Jurkat, Clone E6-1 (cell line): ENCODE measurements around the gene INTS1.

Experiments used
- DNase-seq: peaks from one replicate; pipeline ENCODE4 v3.0.0-alpha.2; 2011; ENCODE audit warnings: low read depth, low spot score
- H3K4me3 ChIP-seq: 2 replicates; pipeline ENCODE4 v1.5.1; 2011; ENCODE audit warnings: mild to moderate bottlenecking, low read length, control low read depth, moderate library complexity

Gene INTS1

DNA sequence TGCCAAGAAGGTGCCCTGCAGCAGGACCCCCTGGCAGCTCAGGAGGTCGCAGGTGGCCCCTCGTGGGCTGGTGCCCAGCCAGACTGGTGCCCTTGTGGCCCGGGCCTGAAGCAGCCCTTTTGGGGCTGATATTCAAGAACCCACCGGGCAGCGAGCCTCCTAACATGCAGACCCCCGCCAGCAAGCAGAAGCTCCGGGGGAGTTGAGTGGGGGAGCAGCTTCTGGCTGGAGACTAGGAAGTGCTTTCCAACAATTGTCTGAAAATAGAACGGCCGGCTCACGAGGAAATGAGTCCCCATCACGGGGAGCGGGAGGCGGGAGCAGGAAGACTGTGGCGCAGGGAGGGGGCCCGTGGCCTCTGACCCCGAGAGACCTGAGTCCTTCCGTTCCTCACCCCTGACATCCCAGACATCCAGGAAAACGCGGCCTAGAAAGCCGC is 9.5 kb upstream of the INTS1 start:
- no peak for DNase-seq
- no peak overlapping the region for H3K4me3 ChIP-seq

DNA sequence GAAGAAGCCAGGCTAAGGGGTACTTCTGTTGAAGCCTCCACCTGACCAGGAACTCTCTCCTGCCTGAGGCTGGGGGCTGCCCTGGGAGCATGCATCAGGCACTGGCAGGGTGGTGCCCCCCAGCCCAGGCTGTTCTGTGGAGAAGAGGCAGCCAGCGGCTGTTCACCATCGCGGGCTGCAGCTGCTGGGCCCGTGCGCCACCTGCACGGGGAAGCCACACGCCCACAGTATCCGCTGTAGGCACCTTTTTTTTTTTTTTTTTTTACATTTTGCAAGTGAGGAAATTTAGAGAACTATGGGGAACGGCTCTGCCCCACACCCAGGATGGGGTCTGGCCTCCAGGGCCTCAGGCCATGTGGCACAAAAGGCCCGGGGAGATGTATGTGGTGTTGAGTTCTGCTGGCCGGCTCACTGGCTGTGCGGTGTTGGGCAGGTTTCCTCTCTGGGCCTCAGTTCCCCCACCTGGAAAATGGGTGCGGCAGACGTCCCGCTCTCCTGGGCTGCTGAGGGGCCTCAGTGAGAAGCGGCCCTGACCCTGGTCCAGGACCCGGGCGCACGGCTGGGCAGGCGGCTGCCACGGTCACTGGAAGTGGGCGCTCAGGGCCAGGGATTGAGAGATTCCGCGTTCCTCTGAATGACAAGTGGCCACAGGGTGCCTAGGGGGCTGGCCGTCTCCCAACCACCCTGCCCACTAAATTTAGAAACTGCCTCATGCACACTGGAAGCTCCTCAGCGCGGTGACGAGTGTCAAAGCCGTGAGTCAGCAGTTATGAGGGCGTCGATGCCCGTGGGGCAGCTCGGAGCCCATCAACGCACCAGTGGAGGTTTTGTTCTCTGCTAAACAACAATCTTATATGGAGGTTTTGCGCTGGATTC is 8.8 kb upstream of the INTS1 start:
- peak; percentile 85 for DNase-seq
- H3K4me3 ChIP-seq = peak overlapping the region; percentile 32

DNA sequence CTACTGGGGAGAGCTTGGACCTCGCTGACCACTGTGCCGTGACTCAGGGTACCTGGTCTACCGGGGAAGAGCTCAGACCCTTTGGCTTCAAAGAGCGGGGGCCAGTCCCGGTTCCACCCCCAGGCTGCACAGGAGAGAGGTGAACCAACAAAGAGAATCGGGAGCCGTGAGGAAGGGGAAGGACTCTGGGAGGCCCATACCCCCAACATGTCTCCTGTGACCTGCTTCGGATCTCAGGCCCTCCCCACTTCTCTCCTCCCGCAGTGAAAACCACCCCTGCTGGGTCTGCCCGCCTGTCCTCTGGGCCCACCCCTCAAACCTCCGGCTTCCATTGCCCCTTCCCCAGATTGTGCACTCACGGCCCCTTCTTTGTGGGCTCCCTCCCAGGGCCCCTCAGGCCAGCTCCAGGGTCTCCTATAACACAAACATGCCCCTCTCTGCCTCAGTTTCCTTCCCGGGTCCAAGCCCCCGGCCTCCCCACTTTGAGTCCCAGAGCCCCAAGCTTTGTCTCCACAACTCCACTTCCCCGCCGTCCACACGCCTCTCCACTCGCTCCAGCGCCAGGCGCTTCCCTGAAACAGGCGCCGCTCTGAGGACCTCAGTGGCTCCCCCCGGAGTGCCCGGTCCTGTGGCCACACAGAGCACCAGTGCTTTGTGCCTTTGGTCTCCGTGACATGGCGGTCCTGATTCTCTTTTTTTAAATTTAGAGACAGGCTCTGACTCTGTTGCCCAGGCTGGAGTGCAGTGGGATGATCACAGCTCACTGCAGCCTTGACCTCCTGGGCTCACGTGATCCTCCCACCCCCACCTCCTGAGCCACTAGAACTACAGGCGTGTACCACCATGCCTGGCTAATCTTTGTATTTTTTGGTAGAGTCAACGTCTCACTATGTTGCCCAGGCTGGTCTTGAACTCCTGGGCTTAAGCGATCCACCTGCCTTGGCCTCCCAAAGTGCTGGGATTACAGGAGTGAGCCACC is 7.5 kb upstream of the INTS1 start:
- H3K4me3 ChIP-seq = peak overlapping the region; percentile 46

DNA sequence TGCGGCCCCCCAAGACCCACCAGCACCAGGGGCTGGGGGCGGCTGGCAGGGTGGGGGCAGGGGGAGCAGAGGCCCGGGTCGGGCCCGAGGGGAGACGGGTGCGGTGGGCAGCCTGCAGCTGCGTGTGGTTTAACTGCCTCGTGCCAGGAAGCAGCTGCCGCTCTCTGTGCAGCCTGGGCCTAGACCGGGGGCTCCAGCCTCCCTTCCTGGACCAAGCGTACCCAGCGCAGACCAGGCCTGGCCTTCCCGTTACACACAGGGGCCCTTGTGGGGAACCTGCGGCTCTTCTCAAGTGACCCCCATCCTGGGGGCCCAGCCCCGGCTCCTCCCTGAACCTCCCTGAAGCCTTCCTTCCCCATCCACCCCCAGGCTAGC is 6.6 kb upstream of the INTS1 start:
- peak; percentile 83 for DNase-seq
- peak overlapping the region; percentile 46 for H3K4me3 ChIP-seq

More for the DNA sequence above, 7.5 kb upstream of the INTS1 start:
- DNase-seq = no peak

DNA sequence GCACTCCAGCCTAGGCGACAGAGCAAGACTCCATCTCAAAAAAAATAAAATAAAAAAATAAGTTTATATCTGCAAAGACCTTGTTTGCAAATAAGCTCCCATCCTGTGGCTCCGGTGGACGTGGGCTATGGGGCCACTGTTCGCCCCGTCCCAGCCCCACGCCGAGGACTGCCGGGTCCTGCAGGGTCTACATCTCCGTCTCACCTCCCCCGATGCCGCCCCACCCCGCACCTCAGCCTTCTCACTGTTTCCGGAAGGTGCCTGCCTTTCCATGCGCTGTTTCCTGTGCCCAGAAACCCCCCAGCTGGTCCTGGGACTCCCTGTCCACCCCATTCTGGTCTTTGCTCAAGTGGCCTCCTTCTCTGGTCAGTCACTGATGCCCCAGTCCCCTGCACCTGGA is 5.0 kb upstream of the INTS1 start:
- no peak for DNase-seq
- H3K4me3 ChIP-seq = no peak overlapping the region

DNA sequence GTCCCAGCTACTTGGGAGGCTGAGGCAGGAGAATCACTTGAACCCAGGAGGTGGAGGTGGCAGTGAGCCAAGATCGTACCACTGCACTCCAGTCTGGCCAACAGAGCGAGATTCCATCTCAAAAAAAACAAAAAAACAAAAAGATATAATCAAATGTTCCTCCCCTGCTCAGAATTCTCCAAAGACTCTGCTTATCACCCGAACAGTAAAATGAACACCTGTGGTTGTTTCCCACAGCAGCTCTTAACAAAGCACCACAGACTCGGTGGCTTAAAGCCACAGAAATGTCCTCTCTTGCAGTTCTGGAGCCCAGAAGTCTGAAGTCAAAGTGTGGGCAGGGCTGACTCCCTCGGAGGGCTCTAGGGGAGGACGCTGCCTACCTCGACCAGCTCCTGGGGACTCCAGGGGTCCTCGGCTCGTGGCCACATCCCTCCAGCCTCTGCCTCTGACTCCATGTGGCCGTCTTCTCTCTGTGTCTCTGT is 4.1 kb upstream of the INTS1 start:
- DNase-seq = peak; percentile 97
- H3K4me3 ChIP-seq = no peak overlapping the region

DNA sequence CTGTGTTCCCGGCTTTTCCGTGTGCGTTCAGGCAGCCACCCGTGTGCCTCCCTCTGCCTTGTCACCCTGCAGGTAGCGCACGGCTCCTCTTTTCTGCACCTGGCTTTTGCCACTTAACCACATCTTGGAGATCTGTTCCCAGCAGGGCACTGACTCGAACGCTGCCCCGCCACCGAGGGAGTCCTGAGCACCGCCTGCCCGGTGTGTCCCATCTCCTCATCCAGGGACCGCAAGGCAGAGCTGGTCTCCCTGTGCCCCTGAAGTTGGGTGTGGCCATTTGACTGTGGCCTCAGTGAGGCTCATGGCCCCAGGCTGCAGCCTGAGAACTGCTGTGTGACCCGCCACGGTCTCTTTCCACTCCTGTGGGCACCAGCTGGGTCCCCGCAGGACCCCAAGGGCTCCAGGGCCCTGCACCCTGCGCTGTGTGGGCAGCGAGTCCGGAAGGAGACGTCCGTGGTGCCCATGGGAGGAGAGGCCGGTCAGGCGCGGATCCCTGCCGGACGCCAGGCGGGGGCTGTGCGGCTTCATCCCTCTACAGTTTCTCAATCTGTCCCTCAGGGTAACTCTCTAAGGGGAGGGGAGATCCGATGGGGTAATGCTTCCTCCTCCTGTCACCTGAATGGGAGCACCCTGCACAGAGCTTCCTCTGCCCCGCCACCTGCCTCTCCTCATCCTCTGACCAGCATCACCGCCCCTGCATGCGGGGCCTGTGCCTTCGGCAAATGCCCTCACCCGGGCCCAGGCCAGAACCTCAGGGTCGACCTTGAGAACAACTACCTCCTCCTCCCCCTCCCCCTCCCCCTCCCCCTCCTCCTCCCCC is 1.8 kb upstream of the INTS1 start:
- H3K4me3 ChIP-seq = peak overlapping the region; percentile 82
- peak; percentile 79 for DNase-seq

DNA sequence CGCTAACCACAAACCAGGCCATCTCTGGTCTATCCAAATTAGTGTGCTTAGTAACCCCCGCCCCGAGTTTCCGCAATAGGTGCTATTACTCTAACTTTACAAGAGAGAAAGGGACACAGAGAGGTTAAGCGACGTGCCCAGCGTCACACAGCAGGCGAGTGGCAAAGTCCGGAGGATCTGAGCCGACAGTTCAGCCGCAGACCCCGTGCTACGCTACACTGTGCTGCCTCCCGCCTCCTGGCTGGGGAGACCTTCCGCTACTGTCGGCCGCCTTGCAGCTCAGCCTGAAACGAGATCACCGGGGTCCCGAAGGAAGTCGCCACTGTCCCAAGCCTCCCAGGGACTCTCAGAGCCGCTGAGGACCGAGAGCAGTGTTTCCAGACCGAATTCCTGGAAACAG is 799 bp downstream of the INTS1 start:
- DNase-seq = no peak
- H3K4me3 ChIP-seq = peak overlapping the region; percentile 82

DNA sequence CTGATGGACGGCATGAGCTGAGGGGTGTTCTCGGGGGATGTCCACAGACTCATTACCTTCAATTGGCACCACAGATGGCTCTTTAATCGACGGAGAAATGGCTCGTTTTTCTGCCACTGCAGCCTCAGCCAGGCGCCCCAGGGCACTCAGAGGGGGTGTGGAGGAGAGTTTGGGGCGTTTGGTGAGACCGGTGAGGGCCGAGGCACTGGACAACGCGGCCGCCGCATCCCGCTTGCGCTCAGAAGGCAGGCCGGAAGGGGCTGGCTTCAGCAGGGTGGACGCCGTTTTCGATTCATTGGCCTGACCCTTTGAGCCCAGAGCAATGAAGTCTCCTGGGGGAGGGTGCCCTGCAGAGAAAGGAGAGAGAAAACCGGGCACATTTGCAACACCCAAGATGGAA is 1.3 kb downstream of the INTS1 start:
- DNase-seq = no peak
- peak overlapping the region; percentile 82 for H3K4me3 ChIP-seq

DNA sequence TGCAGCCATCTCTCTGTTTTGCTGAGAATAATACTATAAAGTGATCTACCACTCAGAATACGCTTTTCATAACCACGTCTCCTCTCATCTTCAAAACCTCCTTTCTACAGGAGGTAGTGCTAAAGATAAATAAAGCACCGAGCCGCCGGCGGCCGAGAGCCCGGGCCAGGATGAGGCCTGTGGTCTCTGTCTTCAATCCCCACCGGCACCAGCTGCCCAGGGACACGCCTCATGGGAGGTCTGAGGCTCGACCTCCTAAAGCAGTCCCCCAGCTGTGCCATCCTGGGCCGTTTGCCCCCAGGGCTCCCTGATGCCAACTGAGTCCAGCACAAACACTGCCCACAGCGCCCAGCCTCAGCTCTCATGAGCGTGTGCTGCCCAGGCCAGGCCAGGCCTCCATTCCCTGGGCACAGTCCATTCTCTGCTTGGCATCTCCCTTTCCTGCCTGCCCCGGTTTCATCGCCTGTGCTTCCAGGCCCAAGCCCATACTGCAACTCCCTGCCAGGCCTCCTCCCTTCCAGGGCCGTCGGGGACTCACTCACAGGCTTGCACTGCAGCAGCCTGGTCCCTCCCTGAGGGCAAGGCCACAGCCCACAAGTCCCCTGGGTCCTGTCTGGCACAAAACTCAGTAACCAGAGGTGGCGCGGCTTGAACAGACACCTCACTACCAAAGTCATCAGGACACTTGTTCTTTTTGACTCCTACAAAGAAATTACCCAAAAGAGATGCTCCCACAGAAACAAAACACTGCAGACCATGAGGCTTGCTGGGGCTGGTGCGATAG is 2.5 kb downstream of the INTS1 start:
- no peak for DNase-seq

DNA sequence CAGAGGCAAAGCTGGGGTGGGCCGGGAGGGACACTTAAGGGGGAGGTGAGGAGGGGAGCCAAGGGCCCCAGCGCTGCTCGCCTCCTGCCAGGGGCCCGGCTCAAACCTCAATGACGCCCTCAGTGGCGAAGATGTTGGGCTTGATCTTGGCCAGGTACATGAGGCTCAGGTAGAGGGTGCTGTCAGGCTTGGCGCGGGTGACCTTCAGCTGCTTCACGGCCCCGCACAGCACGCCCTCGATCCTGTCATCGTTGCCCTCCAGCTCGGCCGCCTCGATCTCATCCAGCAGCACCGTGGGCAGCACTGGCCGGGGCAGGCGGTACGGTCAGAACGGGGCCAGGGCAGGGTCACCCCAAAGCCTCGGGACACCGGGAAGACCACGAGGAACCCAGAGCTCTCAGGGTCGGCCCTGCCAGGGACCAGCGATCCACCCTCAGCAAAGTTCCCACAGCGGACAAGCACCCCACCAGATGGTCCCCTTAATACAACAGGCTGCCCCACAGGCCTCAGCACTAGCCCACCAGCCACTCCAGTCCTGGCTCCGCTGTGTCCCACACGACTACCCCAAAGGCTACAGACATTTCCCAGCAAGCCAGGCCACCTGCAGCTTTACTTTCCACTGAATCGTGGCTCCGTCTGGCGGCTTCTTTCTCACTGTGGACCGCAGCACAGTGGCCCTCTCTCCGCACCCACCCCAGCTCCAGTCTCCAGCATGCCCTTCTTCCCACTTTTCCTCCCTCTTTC is 4.0 kb downstream of the INTS1 start:
- H3K4me3 ChIP-seq = no peak overlapping the region
- DNase-seq = no peak

More for the DNA sequence above, 2.5 kb downstream of the INTS1 start:
- no peak overlapping the region for H3K4me3 ChIP-seq

DNA sequence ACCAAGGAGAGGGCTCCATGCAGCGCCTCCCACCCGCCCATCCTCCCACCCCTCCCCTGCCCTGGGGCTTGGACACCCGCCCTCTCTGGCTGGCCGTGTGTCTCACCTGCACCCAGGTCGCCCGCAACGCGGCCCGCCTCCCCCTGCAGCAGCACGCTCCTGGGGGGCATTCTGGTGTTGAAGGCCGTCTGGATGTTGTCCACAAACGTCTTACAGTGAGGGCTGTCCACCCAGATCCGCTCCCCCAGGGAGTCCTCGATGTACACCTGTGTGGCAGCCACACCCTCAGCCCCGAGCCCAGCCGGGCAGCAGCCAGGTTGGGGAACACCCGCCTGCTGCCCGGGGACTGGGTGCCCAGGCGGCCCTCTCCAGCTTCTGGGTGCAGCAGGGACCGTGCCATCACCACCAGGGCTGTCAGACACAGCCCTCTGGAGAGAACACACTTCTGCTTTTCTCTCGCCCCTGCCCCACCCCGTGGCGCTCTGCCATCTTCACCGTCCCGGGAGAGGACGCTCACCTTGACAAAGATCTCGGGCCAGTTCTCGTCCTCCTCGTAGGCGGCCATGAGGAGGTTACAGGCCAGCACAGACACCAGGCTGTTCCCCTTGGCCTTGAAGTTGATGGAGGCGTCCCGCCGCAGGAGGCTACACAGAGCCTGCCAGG is 4.7 kb downstream of the INTS1 start:
- no peak for DNase-seq
- no peak overlapping the region for H3K4me3 ChIP-seq

DNA sequence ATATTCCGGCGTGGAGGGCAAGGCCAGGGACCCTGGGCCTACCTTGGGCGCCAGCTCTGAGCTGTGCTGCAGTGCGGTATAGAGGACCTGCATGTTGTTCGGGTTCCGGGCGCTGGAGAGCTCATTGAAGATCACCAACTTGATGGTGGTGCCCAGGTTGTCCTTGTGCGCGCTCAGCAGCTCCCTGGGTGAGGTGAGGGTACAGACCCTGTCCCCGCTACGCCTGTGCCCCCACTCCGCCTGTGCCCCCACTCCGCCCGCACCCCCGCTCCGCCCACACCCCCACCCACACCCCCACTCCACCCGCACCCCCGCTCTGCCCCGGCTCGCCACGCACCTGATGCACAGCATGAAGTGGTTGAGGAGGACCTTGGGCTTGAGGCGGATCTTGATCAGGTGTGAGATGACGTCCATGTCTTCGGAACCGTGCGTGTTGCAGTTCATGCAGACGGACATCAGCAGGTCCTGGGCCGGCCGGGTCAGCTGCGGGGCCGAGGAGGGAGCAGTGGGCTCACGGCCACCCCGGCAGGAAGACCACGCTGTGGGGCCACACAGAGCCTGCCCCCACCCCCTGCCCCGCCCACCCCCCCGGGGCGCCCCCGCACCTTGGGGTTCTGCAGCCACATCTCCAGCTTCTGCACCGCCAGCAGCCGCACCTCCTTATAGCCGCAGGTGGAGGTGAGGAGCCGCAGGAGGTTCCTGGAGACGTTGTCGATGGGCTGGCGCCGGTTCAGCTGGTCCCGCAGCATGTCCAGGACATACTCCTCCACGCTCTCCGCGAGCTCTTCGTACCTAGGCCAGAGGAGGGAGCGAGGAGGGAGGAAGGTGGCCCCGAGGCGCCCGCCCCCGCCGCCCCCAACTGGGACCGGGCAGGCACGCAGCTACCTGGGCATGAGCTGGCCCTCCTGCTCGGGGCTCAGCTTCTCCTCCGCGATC is 5.6 kb downstream of the INTS1 start:
- no peak overlapping the region for H3K4me3 ChIP-seq
- DNase-seq = no peak

DNA sequence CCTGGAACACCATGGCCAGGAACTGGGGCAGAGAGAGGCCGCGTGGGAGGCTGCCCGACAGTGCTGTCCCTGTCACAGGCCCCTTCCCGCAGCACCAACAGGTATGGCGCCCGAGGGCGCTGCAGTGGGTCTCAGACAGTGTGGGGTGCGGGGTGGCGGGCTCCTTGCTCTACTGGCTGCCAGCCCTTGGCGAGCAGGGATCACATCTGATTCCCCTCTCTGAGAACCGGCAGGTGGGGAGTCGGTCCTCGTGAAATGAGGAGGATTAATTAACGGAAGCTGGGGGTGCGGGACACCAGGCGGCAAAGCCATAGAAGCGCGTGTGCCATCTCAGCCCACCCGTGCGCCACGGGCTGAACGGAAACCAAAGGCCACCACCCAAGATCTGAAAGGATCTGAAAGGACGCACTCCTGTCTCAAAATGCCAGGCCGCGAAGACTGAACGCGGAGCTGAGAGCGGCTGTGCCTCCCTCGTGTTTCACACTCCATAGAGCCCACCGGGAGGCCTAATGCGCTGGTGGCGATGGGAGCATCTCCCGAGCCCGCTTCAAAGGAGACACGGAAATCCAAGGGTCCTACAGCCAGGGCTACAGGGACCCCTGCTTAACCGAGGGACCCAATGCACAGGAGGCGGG is 6.8 kb downstream of the INTS1 start:
- no peak for DNase-seq
- no peak overlapping the region for H3K4me3 ChIP-seq

DNA sequence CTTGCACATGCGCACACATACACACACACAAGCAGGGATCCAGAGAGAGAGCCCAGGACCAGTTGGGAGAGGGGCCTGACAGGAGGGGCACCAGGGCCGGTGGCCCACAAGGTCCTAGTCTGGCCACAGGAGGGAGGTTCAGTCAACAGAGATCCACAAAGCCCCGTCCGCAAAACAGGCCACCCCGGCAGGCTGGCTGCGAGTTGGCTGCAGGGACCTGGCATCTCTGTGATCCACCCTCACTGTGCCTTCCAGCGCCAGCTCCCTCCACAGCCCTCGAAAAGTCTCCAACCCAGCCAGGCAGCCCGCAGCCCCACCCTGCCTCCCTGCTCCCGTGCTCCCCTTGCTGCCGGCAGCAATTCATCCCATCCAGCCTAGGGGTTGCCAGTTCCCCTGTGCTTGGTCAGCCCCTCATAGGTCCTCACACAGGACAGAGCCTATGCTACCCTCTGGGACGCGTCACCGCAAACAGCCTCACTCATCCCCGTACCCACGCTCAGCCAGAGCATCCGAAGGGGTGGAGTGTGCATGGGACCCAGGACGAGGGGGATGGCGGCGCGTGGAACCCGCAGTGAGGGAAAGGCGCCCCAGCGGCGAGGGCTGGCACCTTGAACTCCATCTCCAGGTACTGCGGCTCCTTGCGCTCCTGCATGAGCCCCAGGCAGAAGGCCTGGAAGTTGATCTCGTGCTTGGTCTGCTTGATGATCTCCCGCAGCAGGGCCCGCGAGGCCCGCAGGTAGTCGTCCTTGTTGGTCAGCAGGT is 7.5 kb downstream of the INTS1 start:
- H3K4me3 ChIP-seq = no peak overlapping the region
- no peak for DNase-seq
